GM10266 (cell line): ENCODE measurements around the gene MAPKAPK2.
A peak's percentile ranks its signal among the peaks of the same experiment; 100 is the strongest.

ENCODE experiments used
- DNase-seq: peaks from one replicate; pipeline ENCODE4 v3.0.0; 2012; ENCODE audit errors: extremely low spot score
- CTCF ChIP-seq: IDR thresholded peaks from 2 replicates; pipeline ENCODE4 v1.5.1; 2012; ENCODE audit warnings: mild to moderate bottlenecking, low read depth; ENCODE audit not compliant: control insufficient read depth, insufficient read depth; ENCODE audit errors: missing control alignments

The MAPKAPK2 gene

GRCh38 chr1:206654828-206655227 lies 29.9 kb upstream of the MAPKAPK2 start:
- DNase-seq, result no peak
- no peak for TF ChIP-seq CTCF

GRCh38 chr1:206655471-206655882 lies 29.2 kb upstream of the MAPKAPK2 start:
- no peak for DNase-seq
- no peak for TF ChIP-seq CTCF

GRCh38 chr1:206656936-206657335 lies 27.8 kb upstream of the MAPKAPK2 start:
- DNase-seq, result no peak
- no peak for TF ChIP-seq CTCF

GRCh38 chr1:206657751-206658150 lies 27.0 kb upstream of the MAPKAPK2 start:
- TF ChIP-seq CTCF, result no peak
- no peak for DNase-seq

GRCh38 chr1:206658264-206658980 lies 26.3 kb upstream of the MAPKAPK2 start:
- peak; percentile 70 for DNase-seq
- peak; percentile 89 for TF ChIP-seq CTCF

GRCh38 chr1:206658981-206659273 lies 25.8 kb upstream of the MAPKAPK2 start:
- no peak for DNase-seq
- TF ChIP-seq CTCF, result no peak

GRCh38 chr1:206660136-206660535 lies 24.6 kb upstream of the MAPKAPK2 start:
- no peak for TF ChIP-seq CTCF
- no peak for DNase-seq
